Activated naive CD8-positive, alpha-beta T cell (primary cell): ENCODE data around the gene TRMO.
A peak's percentile ranks its signal among the peaks of the same experiment; 100 is the strongest.
"Not testable (repeated sequence)": the region's sequence is repeated elsewhere in the genome, so short reads cannot be mapped to it uniquely, and the experiment has no call there.

Experiments used
- H3K27ac Mint-ChIP-seq: one replicate; pipeline ENCODE4 v1.8.0; 2021; ENCODE audit warnings: mixed read lengths
- H3K27me3 Mint-ChIP-seq: one replicate; pipeline ENCODE4 v1.8.0; 2021; ENCODE audit warnings: mixed read lengths
- H3K36me3 Mint-ChIP-seq: one replicate; pipeline ENCODE4 v1.8.0; 2021; ENCODE audit warnings: mixed read lengths
- H3K4me1 Mint-ChIP-seq: one replicate; pipeline ENCODE4 v1.8.0; 2021; ENCODE audit warnings: low read depth, mixed read lengths
- H3K4me3 Mint-ChIP-seq: one replicate; pipeline ENCODE4 v1.8.0; 2021; ENCODE audit warnings: mild to moderate bottlenecking, mixed read lengths
- H3K9me3 Mint-ChIP-seq: one replicate; pipeline ENCODE4 v1.8.0; 2021; ENCODE audit warnings: low read depth, mixed read lengths

The TRMO gene

DNA sequence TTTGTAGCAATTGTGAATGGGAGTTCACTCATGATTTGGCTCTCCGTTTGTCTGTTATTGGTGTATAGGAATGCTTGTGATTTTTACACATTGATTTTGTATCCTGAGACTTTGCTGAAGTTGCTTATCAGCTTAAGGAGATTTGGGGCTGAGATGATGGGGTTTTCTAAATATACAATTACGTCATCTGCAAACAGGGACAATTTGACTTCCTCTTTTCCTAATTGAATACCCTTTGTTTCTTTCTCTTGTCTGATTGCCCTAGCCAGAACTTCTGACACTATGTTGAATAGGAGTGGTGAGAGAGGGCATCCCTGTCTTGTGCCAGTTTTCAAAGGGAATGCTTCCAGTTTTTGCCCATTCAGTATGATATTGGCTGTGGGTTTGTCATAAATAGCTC lies 24.8 kb upstream of the TRMO start:
- not testable (repeated sequence) for H3K27ac Mint-ChIP-seq, H3K4me1 Mint-ChIP-seq, H3K4me3 Mint-ChIP-seq, H3K9me3 Mint-ChIP-seq, H3K27me3 Mint-ChIP-seq, H3K36me3 Mint-ChIP-seq

DNA sequence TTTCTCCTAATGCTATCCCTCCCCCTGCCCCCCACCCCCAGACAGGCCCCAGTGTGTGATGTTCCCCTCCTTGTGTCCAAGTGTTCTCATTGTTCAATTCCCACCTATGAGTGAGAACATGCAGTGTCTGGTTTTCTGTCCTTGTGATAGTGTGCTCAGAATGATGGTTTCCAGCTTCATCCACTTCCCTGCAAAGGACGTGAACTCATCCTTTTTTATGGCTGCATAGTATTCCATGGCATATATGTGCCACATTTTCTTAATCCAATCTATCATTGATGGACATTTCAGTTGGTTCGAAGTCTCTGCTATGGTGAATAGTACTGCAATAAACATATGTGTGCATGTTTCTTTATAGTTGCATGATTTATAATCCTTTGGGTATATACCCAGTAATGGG lies 23.2 kb upstream of the TRMO start:
- H3K4me3 Mint-ChIP-seq, H3K4me1 Mint-ChIP-seq, H3K27me3 Mint-ChIP-seq, H3K27ac Mint-ChIP-seq, H3K36me3 Mint-ChIP-seq, H3K9me3 Mint-ChIP-seq: not testable (repeated sequence)

DNA sequence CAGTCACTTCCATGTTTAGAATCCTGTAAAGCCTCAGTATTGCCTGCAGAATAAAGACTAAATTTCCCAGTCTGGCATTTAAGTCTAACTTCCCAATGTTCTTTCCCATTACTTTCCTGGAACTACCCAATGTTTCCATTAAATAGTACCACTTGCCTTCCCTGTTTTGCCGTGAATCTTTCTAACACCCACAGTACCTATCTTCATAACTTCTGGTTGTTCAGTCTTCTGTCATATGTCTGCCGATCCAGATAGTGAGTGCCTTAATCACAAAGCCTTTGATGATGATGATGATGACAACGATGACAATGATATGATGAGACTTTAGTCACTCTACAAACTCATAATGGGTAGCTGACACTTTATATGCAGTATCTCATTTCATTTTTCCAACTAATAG lies 22.3 kb upstream of the TRMO start:
- H3K4me3 Mint-ChIP-seq: no peak overlapping the region
- no peaks in the 10 kb centered on the region for H3K9me3 Mint-ChIP-seq
- H3K27me3 Mint-ChIP-seq: no peaks in the 10 kb centered on the region
- no peak overlapping the region for H3K27ac Mint-ChIP-seq
- H3K4me1 Mint-ChIP-seq: no peaks in the 10 kb centered on the region
- peaks cover under 1% of the 10 kb centered on the region for H3K36me3 Mint-ChIP-seq

DNA sequence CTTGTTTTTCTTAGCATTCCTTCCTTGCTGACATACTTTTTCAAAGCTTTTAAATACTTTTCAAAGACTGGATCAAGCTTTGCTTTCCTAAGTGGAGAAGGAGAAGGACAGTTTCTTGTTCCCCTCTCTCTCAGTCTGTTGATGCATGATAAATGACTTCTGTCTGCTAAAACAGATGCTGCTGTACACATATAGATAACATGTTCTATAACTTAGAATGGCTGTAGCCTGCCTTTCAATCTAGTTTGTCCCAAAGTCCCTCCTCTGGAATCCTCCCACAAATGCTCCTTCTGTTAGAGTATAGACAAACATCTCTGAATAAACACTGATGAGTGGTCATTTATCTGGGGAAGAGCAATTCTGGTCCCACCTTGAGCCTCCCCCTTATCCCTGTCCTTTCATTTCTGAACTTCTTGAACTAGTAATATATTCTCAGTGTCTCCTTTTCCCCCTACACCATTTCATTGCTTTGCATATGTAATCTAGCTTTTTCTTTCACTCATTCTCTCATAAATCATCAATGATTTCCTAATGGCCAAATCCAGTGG lies 21.1 kb upstream of the TRMO start:
- peaks cover 10% of the 10 kb centered on the region for H3K4me1 Mint-ChIP-seq
- no peaks in the 10 kb centered on the region for H3K36me3 Mint-ChIP-seq
- no peaks in the 10 kb centered on the region for H3K9me3 Mint-ChIP-seq
- H3K27me3 Mint-ChIP-seq: no peaks in the 10 kb centered on the region
- H3K27ac Mint-ChIP-seq: no peak overlapping the region
- no peak overlapping the region for H3K4me3 Mint-ChIP-seq

DNA sequence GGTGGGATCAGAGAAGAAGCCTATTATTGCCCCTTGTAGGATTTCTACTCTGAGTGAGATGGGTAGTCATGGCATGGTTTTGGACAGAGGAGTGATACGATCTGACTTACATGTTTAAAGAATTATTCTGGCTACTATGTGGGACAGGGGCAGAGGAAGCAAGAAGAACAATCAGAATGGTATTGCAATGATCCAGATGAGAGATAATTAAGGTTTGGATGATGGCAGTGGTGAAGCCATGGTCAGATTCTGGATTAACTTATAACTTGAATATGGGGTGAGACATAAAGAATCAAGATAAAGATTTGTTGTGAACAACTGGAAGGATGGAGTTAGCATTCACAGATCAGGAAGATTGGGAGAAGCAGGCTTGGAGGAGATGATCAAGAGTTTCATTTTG lies 19.0 kb upstream of the TRMO start:
- Mint-ChIP-seq H3K4me3 (no peak overlapping the region), H3K9me3 (no peaks in the 10 kb centered on the region), H3K36me3 (no peaks in the 10 kb centered on the region)

DNA sequence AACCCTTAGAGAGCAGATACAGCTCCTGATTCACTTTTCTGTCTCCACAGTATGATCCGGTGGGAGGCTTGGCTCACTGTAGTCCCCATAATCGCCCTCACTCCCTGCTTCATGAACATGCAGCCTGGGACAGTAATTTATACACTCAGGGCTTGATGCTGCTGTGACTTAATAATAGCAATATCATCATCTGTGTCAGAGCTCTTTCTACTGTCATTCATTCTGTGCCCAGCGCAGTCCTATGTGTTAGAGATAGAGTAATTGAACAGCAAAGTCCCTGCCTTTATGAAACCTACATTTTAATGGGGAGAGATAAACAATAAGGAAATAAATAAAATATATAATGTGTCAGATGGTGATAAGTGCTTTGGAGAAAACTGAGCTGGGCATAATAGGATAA lies 18.4 kb upstream of the TRMO start:
- Mint-ChIP-seq H3K4me1 (peaks cover 28% of the 10 kb centered on the region), H3K27me3 (no peaks in the 10 kb centered on the region)

More for the DNA sequence above, 19.0 kb upstream of the TRMO start:
- Mint-ChIP-seq H3K4me1 (peaks cover 24% of the 10 kb centered on the region), H3K27me3 (no peaks in the 10 kb centered on the region), H3K27ac (no peak overlapping the region)

DNA sequence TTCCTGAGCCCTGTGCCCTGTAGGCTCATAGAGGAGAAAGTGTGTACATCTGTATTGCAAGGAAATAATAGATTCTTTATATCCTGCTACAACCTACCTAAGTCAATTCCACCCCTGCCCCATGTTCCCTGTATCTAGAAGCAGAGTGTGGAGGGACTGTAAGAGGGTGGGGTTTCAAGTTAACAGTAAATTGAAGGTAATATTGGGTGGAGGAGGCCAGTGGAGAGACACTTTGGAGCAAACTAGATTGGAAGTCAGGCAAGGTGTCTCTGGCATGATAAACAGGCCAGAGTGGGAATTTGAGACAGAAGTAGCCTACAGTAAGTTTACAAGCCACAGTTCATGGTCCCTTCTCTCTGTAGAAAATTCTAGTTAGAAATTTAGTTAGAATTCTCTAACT lies 17.9 kb upstream of the TRMO start:
- Mint-ChIP-seq H3K9me3 (no peaks in the 10 kb centered on the region), H3K36me3 (no peaks in the 10 kb centered on the region), H3K27me3 (no peaks in the 10 kb centered on the region), H3K27ac (no peak overlapping the region), H3K4me3 (no peak overlapping the region), H3K4me1 (peaks cover 33% of the 10 kb centered on the region)

More for the DNA sequence above, 18.4 kb upstream of the TRMO start:
- Mint-ChIP-seq H3K9me3 (no peaks in the 10 kb centered on the region), H3K4me3 (no peak overlapping the region), H3K36me3 (no peaks in the 10 kb centered on the region), H3K27ac (no peak overlapping the region)

DNA sequence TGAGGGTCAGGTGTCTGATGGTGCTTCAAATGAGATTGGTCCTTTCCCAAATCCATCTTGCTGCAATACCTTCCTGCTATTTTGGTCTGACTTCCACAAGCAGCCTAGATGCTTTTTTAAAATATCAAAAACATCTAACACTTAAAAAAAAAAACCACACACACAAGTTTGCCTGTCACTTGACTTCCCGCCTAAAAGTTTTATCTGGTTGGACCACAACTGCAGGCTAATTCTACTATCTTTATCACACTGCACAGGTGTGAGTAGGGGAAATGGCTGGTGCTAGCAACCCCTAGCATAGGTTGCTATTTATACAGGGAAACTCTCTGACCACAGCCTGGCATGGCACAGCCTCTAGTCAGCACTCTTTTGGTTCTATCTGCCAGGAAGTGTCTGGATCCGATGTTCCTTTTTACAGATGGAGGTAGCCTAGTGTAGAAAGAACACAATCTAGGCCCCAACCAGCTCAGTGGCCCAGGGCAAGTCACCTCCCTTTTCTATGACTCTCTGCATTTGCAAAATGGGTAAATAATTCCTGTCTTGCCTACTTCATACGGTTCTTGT lies 15.9 kb upstream of the TRMO start, which contains the start of gene HEMGN:
Gene HEMGN (minus strand): TSS at position 92 of the 564 bp plus-strand sequence. CDS start 36 bp downstream, at position 56.
- H3K4me3 Mint-ChIP-seq: peak within 1 kb of the TSS; percentile 35

DNA sequence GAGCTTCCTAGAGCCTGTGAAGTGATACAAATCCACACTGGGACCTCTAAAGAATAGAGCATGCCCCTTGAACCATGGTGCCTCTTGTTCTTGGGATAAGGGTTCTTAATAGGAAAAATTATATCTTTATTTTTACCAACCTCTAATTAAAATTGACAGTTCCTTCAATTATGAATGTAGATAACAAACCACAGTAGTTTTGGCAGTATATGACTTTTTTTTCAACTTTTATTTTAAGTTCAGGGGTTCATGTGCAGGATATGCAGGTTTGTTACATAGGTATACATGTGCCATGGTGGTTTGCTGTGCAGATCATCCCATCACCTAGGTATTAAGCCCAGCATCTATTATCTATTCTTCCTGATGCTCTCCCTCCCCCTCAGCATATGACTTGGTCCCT lies 14.7 kb upstream of the TRMO start:
- Mint-ChIP-seq H3K9me3 (no peaks in the 10 kb centered on the region), H3K4me3 (no peak overlapping the region), H3K27me3 (no peaks in the 10 kb centered on the region), H3K27ac (no peak overlapping the region), H3K4me1 (peaks cover 50% of the 10 kb centered on the region), H3K36me3 (no peaks in the 10 kb centered on the region)

More for the DNA sequence above, 15.9 kb upstream of the TRMO start, which contains the start of gene HEMGN:
- peak within 1 kb of the TSS; percentile 94 for H3K27ac Mint-ChIP-seq
- no peaks in the 10 kb centered on the region for H3K27me3 Mint-ChIP-seq
- H3K4me1 Mint-ChIP-seq: peaks cover 45% of the 10 kb centered on the region
- no peaks in the 10 kb centered on the region for H3K9me3 Mint-ChIP-seq
- H3K36me3 Mint-ChIP-seq: no peaks in the 10 kb centered on the region

DNA sequence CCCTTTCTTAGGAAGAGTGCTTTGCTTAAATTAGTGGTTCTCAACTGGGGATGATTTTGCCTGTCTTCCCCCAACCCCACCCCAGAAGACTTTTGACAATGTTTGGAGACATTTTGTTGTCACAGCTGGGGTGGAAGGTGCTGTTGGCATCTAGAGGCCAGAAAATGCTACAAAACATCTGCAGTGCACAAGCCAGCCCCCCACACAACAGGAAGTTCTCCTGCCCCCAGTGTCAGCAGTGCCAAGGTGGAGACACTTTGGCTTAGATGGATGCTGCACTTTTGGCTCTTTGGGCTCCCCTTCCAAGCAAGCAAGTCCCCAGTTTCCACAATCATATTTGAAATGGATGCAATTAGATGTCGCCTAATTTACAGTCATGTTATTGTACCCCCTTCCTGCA lies 13.0 kb upstream of the TRMO start:
- H3K4me3 Mint-ChIP-seq: no peak overlapping the region
- H3K36me3 Mint-ChIP-seq: no peaks in the 10 kb centered on the region
- H3K27ac Mint-ChIP-seq: no peak overlapping the region
- no peaks in the 10 kb centered on the region for H3K27me3 Mint-ChIP-seq
- H3K4me1 Mint-ChIP-seq: peaks cover 66% of the 10 kb centered on the region
- no peaks in the 10 kb centered on the region for H3K9me3 Mint-ChIP-seq

DNA sequence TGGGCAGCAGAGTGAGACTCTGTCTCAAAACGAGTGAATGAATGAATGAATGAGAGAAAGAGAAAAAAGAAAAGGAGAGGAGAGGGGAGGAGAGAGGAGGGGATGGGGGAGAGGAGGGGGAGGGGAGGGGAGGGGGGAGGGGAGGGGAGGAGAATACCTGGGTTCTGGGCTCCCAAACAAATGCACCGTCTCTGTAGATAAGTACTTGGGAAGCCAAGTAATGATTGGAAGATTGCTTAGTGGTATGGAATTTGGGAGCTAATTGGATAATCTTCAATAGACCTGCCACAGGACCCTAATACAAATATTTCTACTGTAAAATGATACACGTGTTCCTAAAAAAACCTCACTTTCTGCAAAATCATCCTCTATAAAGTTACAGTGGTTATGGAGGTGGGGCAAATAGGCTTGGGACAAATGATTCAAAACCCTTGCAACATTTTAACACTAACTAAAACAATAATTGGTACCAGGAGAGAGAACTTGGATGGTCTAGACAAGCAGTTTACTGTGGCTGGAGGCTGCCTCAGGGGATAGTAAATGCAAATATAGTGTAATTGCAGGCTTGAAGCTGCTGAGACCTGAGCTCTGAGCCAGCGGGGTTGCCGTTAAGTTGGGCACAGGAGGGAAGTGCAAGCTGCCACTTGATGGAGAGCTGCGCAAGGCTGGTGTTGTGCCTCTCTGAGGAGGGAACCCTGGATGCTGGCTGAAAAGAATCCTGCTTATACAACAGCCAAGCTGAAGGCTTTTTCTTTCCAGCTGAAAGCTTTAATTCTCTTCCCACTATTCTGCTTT lies 12.2 kb upstream of the TRMO start:
- Mint-ChIP-seq H3K27ac (no peak overlapping the region), H3K4me1 (peaks cover 74% of the 10 kb centered on the region), H3K36me3 (no peaks in the 10 kb centered on the region), H3K27me3 (no peaks in the 10 kb centered on the region), H3K4me3 (no peak overlapping the region), H3K9me3 (no peaks in the 10 kb centered on the region)

DNA sequence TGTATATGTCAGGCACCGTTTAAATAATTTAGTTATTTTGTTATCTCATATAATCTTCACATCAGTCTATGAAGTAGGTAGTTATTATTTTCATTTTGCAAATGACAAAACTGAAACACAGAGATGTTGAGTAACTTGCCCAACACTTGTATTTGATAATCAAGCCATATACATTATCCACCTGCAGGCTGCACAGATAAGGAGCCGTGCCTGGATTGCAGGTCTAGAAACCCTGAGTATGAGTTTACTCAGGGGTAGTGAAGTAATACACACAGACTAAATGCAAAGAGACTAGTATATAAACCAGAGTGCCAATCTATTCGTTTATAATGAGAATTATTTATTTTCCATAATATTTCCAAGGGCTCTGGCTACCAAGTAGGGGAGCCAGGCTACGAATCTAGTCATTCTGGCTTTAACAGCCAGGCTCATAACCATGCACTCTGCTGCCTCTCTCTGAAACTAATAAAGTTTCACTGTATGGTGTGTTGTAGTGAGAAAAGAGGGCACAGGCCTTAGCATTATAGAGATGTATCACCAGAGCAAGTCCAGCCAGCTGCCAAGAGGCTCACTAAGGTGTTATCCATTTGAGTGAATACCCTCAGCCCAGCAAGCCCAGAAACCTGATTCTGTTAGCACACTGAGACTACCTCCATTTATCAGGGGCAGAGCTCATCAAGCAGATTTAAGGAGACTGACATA lies 11.1 kb upstream of the TRMO start:
- H3K27me3 Mint-ChIP-seq: no peaks in the 10 kb centered on the region
- H3K27ac Mint-ChIP-seq: peak overlapping the region; percentile 77
- H3K4me3 Mint-ChIP-seq: no peak overlapping the region
- no peaks in the 10 kb centered on the region for H3K36me3 Mint-ChIP-seq
- H3K4me1 Mint-ChIP-seq: peaks cover 75% of the 10 kb centered on the region
- H3K9me3 Mint-ChIP-seq: no peaks in the 10 kb centered on the region

DNA sequence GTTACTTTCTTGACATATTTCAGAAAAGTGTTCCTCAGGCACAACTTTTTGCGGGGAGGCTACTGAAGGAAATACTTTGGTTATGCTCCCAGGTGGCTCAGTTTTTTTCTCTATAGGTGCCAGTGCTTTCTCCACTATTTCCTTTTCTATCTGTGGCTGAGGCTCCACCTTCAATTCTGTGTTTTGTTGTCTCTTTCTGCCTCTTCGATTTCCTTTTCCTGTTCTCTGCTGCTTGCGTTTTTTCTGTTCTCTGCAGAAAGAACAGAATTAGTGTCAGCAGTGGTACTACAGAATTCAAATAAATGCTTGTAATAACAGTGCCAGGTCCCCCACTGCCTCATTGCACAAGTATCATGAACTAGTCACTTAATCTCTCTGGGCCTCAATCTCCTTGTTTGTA lies 8.7 kb upstream of the TRMO start:
- Mint-ChIP-seq H3K36me3 (no peaks in the 10 kb centered on the region), H3K9me3 (no peaks in the 10 kb centered on the region), H3K4me3 (peak overlapping the region; percentile 64), H3K27me3 (no peaks in the 10 kb centered on the region), H3K27ac (peak overlapping the region; percentile 95), H3K4me1 (peaks cover 57% of the 10 kb centered on the region)

DNA sequence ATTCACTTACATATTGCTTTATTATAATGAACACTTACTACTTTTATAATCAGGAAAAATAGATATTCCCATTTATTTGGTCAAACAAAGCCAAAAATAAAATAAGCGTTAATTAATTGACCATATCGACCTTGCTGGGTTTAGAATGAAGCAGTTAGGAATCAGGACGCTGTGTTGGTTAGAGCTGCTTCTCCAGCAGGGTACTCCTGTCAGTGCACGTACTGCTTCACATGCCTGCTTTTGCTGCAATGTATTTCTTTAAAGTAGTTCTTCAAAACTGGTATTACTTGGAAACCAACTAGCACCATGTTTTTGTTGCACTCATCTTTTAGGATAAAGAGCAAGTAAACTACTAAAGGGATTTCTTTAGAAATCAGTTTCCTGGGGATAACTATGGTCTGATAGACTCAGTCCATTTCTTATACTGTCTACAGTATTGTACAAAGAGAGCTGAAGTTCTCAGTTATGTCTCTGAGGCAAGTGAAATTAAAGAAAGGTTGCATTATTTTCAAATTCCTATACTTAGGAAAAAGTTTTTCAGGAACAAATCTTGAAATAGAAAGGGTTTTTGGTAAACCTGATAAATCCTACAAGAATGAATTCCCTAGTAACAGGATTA lies 6.8 kb upstream of the TRMO start:
- H3K27me3 Mint-ChIP-seq: no peaks in the 10 kb centered on the region
- no peaks in the 10 kb centered on the region for H3K9me3 Mint-ChIP-seq
- H3K4me3 Mint-ChIP-seq: peak overlapping the region; percentile 70
- H3K27ac Mint-ChIP-seq: peak overlapping the region; percentile 95
- H3K4me1 Mint-ChIP-seq: peaks cover 44% of the 10 kb centered on the region
- H3K36me3 Mint-ChIP-seq: no peaks in the 10 kb centered on the region
